ENCODE measurements around the gene RNMT.
"Not testable (repeated sequence)": the region's sequence is repeated elsewhere in the genome, so short reads cannot be mapped to it uniquely, and the experiment has no call there.

The RNMT gene

GRCh38 chr18:13745696-13746095 lies 19.2 kb downstream of the RNMT start:
- no peak for DNase-seq

- no peak for DNase-seq
These were observed 20.2 kb downstream of the RNMT start for GRCh38 chr18:13746633-13747032.

- DNase-seq = not testable (repeated sequence)
These were observed 25.1 kb downstream of the RNMT start for GRCh38 chr18:13751599-13751998.

GRCh38 chr18:13756261-13756660 lies 29.8 kb downstream of the RNMT start:
- DNase-seq = no peak

- no peak for DNase-seq
These were observed 30.2 kb downstream of the RNMT start for GRCh38 chr18:13756671-13757070.

- DNase-seq = no peak
These were observed 32.1 kb downstream of the RNMT start for GRCh38 chr18:13758622-13759021.

GRCh38 chr18:13760047-13760446 lies 33.6 kb downstream of the RNMT start:
- DNase-seq = no peak

- no peak for DNase-seq
These were observed 36.4 kb downstream of the RNMT start for GRCh38 chr18:13762690-13763439.

- DNase-seq = no peak
These were observed 48.6 kb downstream of the RNMT start for GRCh38 chr18:13775058-13775457.

GRCh38 chr18:13791181-13791580 lies 64.7 kb downstream of the RNMT start:
- no peak for DNase-seq

GRCh38 chr18:13793819-13794218 lies 67.3 kb downstream of the RNMT start:
- DNase-seq = no peak

- no peak for DNase-seq
These were observed 70.0 kb downstream of the RNMT start for GRCh38 chr18:13796515-13796914.

- DNase-seq = no peak
These were observed 70.7 kb downstream of the RNMT start for GRCh38 chr18:13797157-13797611.

GRCh38 chr18:13799396-13799795 lies 72.9 kb downstream of the RNMT start:
- no peak for DNase-seq

GRCh38 chr18:13800505-13801259 lies 74.2 kb downstream of the RNMT start:
- peak; percentile 65 for DNase-seq

- DNase-seq = no peak
These were observed 74.8 kb downstream of the RNMT start for GRCh38 chr18:13801260-13801601.

GRCh38 chr18:13804305-13804704 lies 77.8 kb downstream of the RNMT start:
- no peak for DNase-seq

GRCh38 chr18:13808294-13809042 lies 82.0 kb downstream of the RNMT start:
- no peak for DNase-seq

- DNase-seq = no peak
These were observed 82.6 kb downstream of the RNMT start for GRCh38 chr18:13809043-13809430.

GRCh38 chr18:13809531-13810255 lies 83.2 kb downstream of the RNMT start:
- DNase-seq = no peak

GRCh38 chr18:13810950-13811485 lies 84.5 kb downstream of the RNMT start:
- no peak for DNase-seq

GRCh38 chr18:13811993-13812392 lies 85.5 kb downstream of the RNMT start:
- DNase-seq = peak; percentile 14
